HEK293 (cell line): ENCODE measurements around the gene MATR3.

Source experiments
- BCL6B ChIP-seq: fragments of 450-650 bp; formaldehyde crosslinking; IDR thresholded peaks from 2 replicates; pipeline ENCODE4 v1.5.1; 2017; ENCODE audit warnings: missing biosample characterization, missing genetic modification characterization
- FEZF1 ChIP-seq: fragments of 450-650 bp; formaldehyde crosslinking; IDR thresholded peaks from 2 replicates; pipeline ENCODE4 v1.5.1; 2016; ENCODE audit warnings: missing biosample characterization, missing genetic modification characterization
- INSM2 ChIP-seq: fragments of 450-650 bp; formaldehyde crosslinking; IDR thresholded peaks from 2 replicates; pipeline ENCODE4 v1.5.1; 2016; ENCODE audit warnings: missing biosample characterization, missing genetic modification characterization
- KLF17 ChIP-seq: fragments of 450-650 bp; formaldehyde crosslinking; IDR thresholded peaks from 2 replicates; pipeline ENCODE4 v1.5.1; 2016; ENCODE audit warnings: missing biosample characterization, missing genetic modification characterization
- REPIN1 ChIP-seq: fragments of 450-650 bp; formaldehyde crosslinking; IDR thresholded peaks from 2 replicates; pipeline ENCODE4 v1.5.1; 2017; ENCODE audit warnings: missing biosample characterization, missing genetic modification characterization, low read depth
- SCRT1 ChIP-seq: fragments of 450-650 bp; formaldehyde crosslinking; IDR thresholded peaks from 2 replicates; pipeline ENCODE4 v1.5.1; 2016; ENCODE audit warnings: missing biosample characterization, missing genetic modification characterization, borderline replicate concordance
- SP2 ChIP-seq: fragments of 450-650 bp; formaldehyde crosslinking; IDR thresholded peaks from 2 replicates; pipeline ENCODE4 v1.5.1; 2016; ENCODE audit warnings: missing biosample characterization, missing genetic modification characterization
- ZBTB11 ChIP-seq: fragments of 450-650 bp; formaldehyde crosslinking; conservative IDR thresholded peaks from 2 replicates; pipeline ENCODE4 v1.5.1; 2016; ENCODE audit warnings: low read depth, missing biosample characterization, missing genetic modification characterization
- ZBTB20 ChIP-seq: fragments of 450-650 bp; formaldehyde crosslinking; IDR thresholded peaks from 2 replicates; pipeline ENCODE4 v1.5.1; 2016; ENCODE audit warnings: missing biosample characterization, missing genetic modification characterization
- ZNF169 ChIP-seq: fragments of 450-650 bp; formaldehyde crosslinking; IDR thresholded peaks from 2 replicates; pipeline ENCODE4 v1.5.1; 2016; ENCODE audit warnings: missing biosample characterization, missing genetic modification characterization
- ZNF174 ChIP-seq: fragments of 450-650 bp; formaldehyde crosslinking; IDR thresholded peaks from 2 replicates; pipeline ENCODE4 v1.5.0; 2017; ENCODE audit warnings: missing biosample characterization, mild to moderate bottlenecking, missing genetic modification characterization
- ZNF19 ChIP-seq: fragments of 450-650 bp; formaldehyde crosslinking; IDR thresholded peaks from 2 replicates; pipeline ENCODE4; 2016; ENCODE audit warnings: missing biosample characterization, missing genetic modification characterization, low read depth
- ZNF223 ChIP-seq: fragments of 450-650 bp; formaldehyde crosslinking; IDR thresholded peaks from 2 replicates; pipeline ENCODE4 v1.5.1; 2016; ENCODE audit warnings: missing biosample characterization, missing genetic modification characterization
- ZNF239 ChIP-seq: fragments of 450-650 bp; formaldehyde crosslinking; IDR thresholded peaks from 2 replicates; pipeline ENCODE4 v1.5.1; 2016; ENCODE audit warnings: missing biosample characterization, missing genetic modification characterization
- ZNF350 ChIP-seq: fragments of 450-650 bp; formaldehyde crosslinking; IDR thresholded peaks from 2 replicates; pipeline ENCODE4 v1.5.0; 2017; ENCODE audit warnings: missing biosample characterization, mild to moderate bottlenecking, missing genetic modification characterization
- ZNF404 ChIP-seq: fragments of 450-650 bp; formaldehyde crosslinking; IDR thresholded peaks from 2 replicates; pipeline ENCODE4 v1.5.1; 2017; ENCODE audit warnings: missing biosample characterization, missing genetic modification characterization
- ZNF521 ChIP-seq: fragments of 450-650 bp; formaldehyde crosslinking; IDR thresholded peaks from 2 replicates; pipeline ENCODE4 v1.5.1; 2017; ENCODE audit warnings: missing biosample characterization, mild to moderate bottlenecking, missing genetic modification characterization
- ZNF530 ChIP-seq: fragments of 450-650 bp; formaldehyde crosslinking; IDR thresholded peaks from 2 replicates; pipeline ENCODE4 v1.5.1; 2016; ENCODE audit warnings: low read depth, missing biosample characterization, missing genetic modification characterization
- ZNF555 ChIP-seq: fragments of 450-650 bp; formaldehyde crosslinking; conservative IDR thresholded peaks from 2 replicates; pipeline ENCODE4 v1.5.1; 2017; ENCODE audit warnings: missing biosample characterization, mild to moderate bottlenecking, missing genetic modification characterization, inconsistent platforms
- ZNF600 ChIP-seq: fragments of 450-650 bp; formaldehyde crosslinking; IDR thresholded peaks from 2 replicates; pipeline ENCODE4 v1.5.1; 2016; ENCODE audit warnings: missing biosample characterization, missing genetic modification characterization
- ZNF629 ChIP-seq: fragments of 450-650 bp; formaldehyde crosslinking; IDR thresholded peaks from 2 replicates; pipeline ENCODE4 v1.5.1; 2017; ENCODE audit warnings: missing biosample characterization, missing genetic modification characterization
- ZNF664 ChIP-seq: fragments of 450-650 bp; formaldehyde crosslinking; IDR thresholded peaks from 2 replicates; pipeline ENCODE4 v1.5.1; 2016; ENCODE audit warnings: missing biosample characterization, missing genetic modification characterization
- ZNF692 ChIP-seq: fragments of 450-650 bp; formaldehyde crosslinking; IDR thresholded peaks from 2 replicates; pipeline ENCODE4 v1.5.1; 2016; ENCODE audit warnings: missing biosample characterization, missing genetic modification characterization
- ZNF776 ChIP-seq: fragments of 450-650 bp; formaldehyde crosslinking; IDR thresholded peaks from 2 replicates; pipeline ENCODE4 v1.5.0; 2017; ENCODE audit warnings: missing biosample characterization, missing genetic modification characterization, borderline replicate concordance
- ZSCAN23 ChIP-seq: fragments of 450-650 bp; formaldehyde crosslinking; IDR thresholded peaks from 2 replicates; pipeline ENCODE4 v1.5.1; 2016; ENCODE audit warnings: missing biosample characterization, missing genetic modification characterization
- ZSCAN4 ChIP-seq: fragments of 450-650 bp; formaldehyde crosslinking; IDR thresholded peaks from 2 replicates; pipeline ENCODE4 v1.5.1; 2017; ENCODE audit warnings: missing biosample characterization, missing genetic modification characterization
- ZSCAN5A ChIP-seq: fragments of 450-650 bp; formaldehyde crosslinking; IDR thresholded peaks from 2 replicates; pipeline ENCODE4 v1.5.1; 2016; ENCODE audit warnings: missing biosample characterization, missing genetic modification characterization

The MATR3 gene

GRCh38 chr5:139341689-139342422, 48.3 kb downstream of the MATR3 start, which contains the start of gene PAIP2 (continued):
- TF ChIP-seq ZNF692 (tag by site-specific recombination) (peak; percentile 85), ZSCAN4 (peak; percentile 58; the same call in 1 of the 2 replicates), ZSCAN23 (peak; percentile 98), ZNF239 (tag by site-specific recombination) (peak; percentile 84; the same call in 1 of the 2 replicates), ZNF174 (no peak), ZNF776 (tag by site-specific recombination) (no peak), FEZF1 (0 out of 2 replicates have a peak, but pooled peaks have one; percentile 6), ZNF629 (tag by site-specific recombination) (peak; percentile 92), ZBTB20 (tag by site-specific recombination) (peak; percentile 94), ZNF664 (tag by site-specific recombination) (peak; percentile 49), SCRT1 (tag by site-specific recombination) (no peak; the same call in 1 of the 2 replicates), ZNF223 (tag by site-specific recombination) (peak; percentile 71; the same call in 1 of the 2 replicates), BCL6B (tag by site-specific recombination) (no peak), ZNF19 (tag by site-specific recombination) (no peak), ZNF555 (tag by site-specific recombination) (no peak), KLF17 (tag by site-specific recombination) (peak; percentile 97), ZBTB11 (peak; percentile 93), ZSCAN5A (tag by site-specific recombination) (peak; percentile 95), ZNF350 (tag by site-specific recombination) (no peak), SP2 (tag by site-specific recombination) (peak; percentile 94), INSM2 (peak; percentile 39), ZNF521 (tag by site-specific recombination) (no peak), REPIN1 (peak; percentile 98; the same call in 1 of the 2 replicates), ZNF169 (tag by site-specific recombination) (0 out of 2 replicates have a peak, but pooled peaks have one; percentile 43), ZNF600 (tag by site-specific recombination) (no peak), ZNF404 (tag by site-specific recombination) (no peak), ZNF530 (no peak)
